ENCODE measurements around the gene MVB12A. TPM values are rescaled to one million over a fixed set of nuclear protein-coding genes. Genes with fewer than 3 reads are reported as not detected.
A peak's percentile ranks its signal among the peaks of the same experiment; 100 is the strongest.

Gene MVB12A
- total and polyA plus RNA-seq, 2 of the 4 experiments (the other 2 are of a cell fraction), result 13.8 to 43.9 TPM

DNA sequence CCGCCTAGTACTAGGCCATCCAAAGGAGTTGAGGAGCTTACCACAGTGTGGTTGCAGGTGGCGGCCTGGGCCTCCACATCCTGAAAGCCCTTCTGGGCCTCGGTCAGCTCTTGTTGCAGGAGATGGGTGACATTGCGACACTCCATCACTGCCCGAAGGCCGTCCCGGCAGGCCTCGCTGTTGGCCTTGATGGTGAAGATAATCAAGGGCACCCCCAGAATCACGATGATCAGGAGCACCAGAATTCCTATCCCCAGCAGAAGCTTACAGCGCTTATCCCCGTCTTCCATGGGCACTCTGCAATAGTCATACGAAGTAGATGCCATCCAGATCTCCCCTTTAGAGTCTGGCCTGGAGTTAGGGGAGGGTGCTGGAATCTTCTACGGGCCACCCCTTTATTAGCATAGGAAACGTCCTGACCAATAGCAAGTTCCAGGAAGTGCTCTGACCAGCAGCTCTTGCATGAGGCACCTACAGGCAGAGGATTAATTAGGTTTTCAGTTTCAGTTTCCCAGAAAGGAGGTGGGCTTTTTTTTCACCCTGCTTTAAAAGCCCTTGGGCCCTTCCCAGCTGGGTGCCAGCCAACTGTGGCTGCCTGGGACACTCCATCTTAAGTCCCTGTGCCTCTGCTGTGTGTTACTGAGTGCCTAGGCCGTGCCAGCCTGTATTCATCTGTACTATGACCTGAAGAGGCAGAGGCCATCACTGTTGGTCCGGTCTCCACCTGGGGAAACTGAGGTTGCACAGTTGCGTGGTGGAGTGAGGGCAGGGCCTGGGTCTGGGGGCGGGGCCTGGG, 14.4 kb upstream of the MVB12A start, which contains the start of gene BST2:
Gene BST2 (minus strand): TSS at position 381 of the 796 bp plus-strand sequence. CDS start 55 bp downstream, at position 326.
- H3K9ac ChIP-seq (ENCODE audit: low read depth, low read length), result no peak within 1 kb of the TSS
- DNase-seq (peak; percentile 37), ATAC-seq (ENCODE audit: low read depth) (peak; percentile 92)
- peak within 1 kb of the TSS; percentile 73 for H2AFZ ChIP-seq (replicated peaks; ENCODE audit: low read length, poor library complexity)
- H3K18ac ChIP-seq (ENCODE audit: low read depth, low read length), result no peak within 1 kb of the TSS
- H3K9me3 ChIP-seq (ENCODE audit: control insufficient read depth, insufficient read depth, low read length), result no peaks in the 10 kb centered on the region
- dilution Hi-C loops (cut with HindIII; ENCODE audit: low sequenced_read_pairs, unreplicated experiment) (no loop called here), in situ Hi-C loops (cut with MboI; ENCODE audit: low sequenced_read_pairs) (no loop called here), intact Hi-C loops (cut with micrococcal nuclease) (no loop called here)
- H3K4me3 ChIP-seq (ENCODE audit: insufficient read depth, low read depth, low read length), result no peak within 1 kb of the TSS
- no peaks in the 10 kb centered on the region for H4K20me1 ChIP-seq (ENCODE audit: insufficient read depth, low read length)
- H2BK120ac ChIP-seq (ENCODE audit: low read depth, low read length), result no peak within 1 kb of the TSS
- H3K23ac ChIP-seq (ENCODE audit: low read depth, low read length), result no peak within 1 kb of the TSS
- H3K56ac ChIP-seq (ENCODE audit: extremely low read depth, insufficient read depth, low read length), result no peak within 1 kb of the TSS
- TF ChIP-seq, protein P1, sequence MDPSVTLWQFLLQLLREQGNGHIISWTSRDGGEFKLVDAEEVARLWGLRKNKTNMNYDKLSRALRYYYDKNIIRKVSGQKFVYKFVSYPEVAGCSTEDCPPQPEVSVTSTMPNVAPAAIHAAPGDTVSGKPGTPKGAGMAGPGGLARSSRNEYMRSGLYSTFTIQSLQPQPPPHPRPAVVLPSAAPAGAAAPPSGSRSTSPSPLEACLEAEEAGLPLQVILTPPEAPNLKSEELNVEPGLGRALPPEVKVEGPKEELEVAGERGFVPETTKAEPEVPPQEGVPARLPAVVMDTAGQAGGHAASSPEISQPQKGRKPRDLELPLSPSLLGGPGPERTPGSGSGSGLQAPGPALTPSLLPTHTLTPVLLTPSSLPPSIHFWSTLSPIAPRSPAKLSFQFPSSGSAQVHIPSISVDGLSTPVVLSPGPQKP (IDR thresholded peaks at IDR 0.05; ENCODE audit: borderline replicate concordance, low read depth, low read length), result no peak
- TF ChIP-seq CEBPB (IDR thresholded peaks at IDR 0.05; ENCODE audit: low read depth, low read length), result peak; percentile 67
- no peak within 1 kb of the TSS for H3K4me2 ChIP-seq (ENCODE audit: low read depth, low read length)
- peaks cover 2% of the 10 kb centered on the region; the same call in 1 of the 2 replicates for H3K9me1 ChIP-seq (ENCODE audit: insufficient read depth, low read length)
- peak within 1 kb of the TSS; percentile 21 to 78; a peak in 2 of 4 replicates for H4K8ac ChIP-seq (ENCODE audit: low read depth in 2 of 2, low read length in 2 of 2)
- H3K4ac ChIP-seq (ENCODE audit: low read depth, low read length), result no peak within 1 kb of the TSS
- H3K4me1 ChIP-seq (ENCODE audit: control insufficient read depth, insufficient read depth, low read length), result no peaks in the 10 kb centered on the region
- H2AK5ac ChIP-seq (ENCODE audit: low read depth, low read length), result no peak within 1 kb of the TSS
- H2BK20ac ChIP-seq (ENCODE audit: low read depth, low read length), result no peak within 1 kb of the TSS
- H4K5ac ChIP-seq (ENCODE audit: low read depth, low read length), result peak within 1 kb of the TSS; percentile 70
- no peaks in the 10 kb centered on the region for H3K36me3 ChIP-seq (ENCODE audit: control insufficient read depth, insufficient read depth, low read length)
- WGBS, 2 experiments (ENCODE audit: extremely low coverage in 2 of 2, insufficient read length in 1 of 2), result no CpG with 5 or more reads among the region's 18 CpGs
- H2BK15ac ChIP-seq (ENCODE audit: low read depth, low read length), result no peak within 1 kb of the TSS
- no peaks in the 10 kb centered on the region for H3K27me3 ChIP-seq (ENCODE audit: control insufficient read depth, insufficient read depth, low read length)
- H2BK5ac ChIP-seq (ENCODE audit: low read depth, low read length, poor library complexity, severe bottlenecking), result no peak within 1 kb of the TSS
- H3K14ac ChIP-seq (replicated peaks; ENCODE audit: low read depth, low read length), result no peak within 1 kb of the TSS
- H3K79me1 ChIP-seq (ENCODE audit: low read depth in 1 of 2, low read length in 2 of 2), result no peaks in the 10 kb centered on the region
- H3K27ac ChIP-seq (ENCODE audit: insufficient read depth, low read length), result no peak within 1 kb of the TSS
- POLR2A ChIA-PET (ENCODE audit: unreplicated experiment), result interaction anchor here (1.0 kb wide), 1 partner anchor 96 kb away, joined by 4 read pairs; the partner anchor contains the start of gene DDA1
- H4K91ac ChIP-seq (ENCODE audit: insufficient read depth, low read depth, low read length), result no peak within 1 kb of the TSS
- no TSS peak for BruUV-seq (replicated peaks)
- peak within 1 kb of the TSS; percentile 60 for H2AK9ac ChIP-seq (replicated peaks; ENCODE audit: low read depth, low read length, poor library complexity)
- CTCF ChIA-PET, result no interaction called here
